NCI-H524 (cell line): Measurements from ENCODE around the gene SDC4.
A peak's percentile ranks its signal among the peaks of the same experiment; 100 is the strongest.
"Not testable (repeated sequence)": the region's sequence is repeated elsewhere in the genome, so short reads cannot be mapped to it uniquely, and the experiment has no call there.

ENCODE experiments used
- DNase-seq, 2 experiments: peaks; one replicate each; lab custom pipeline; 2025; lab: John Stamatoyannopoulos, UW

SDC4 gene

DNA sequence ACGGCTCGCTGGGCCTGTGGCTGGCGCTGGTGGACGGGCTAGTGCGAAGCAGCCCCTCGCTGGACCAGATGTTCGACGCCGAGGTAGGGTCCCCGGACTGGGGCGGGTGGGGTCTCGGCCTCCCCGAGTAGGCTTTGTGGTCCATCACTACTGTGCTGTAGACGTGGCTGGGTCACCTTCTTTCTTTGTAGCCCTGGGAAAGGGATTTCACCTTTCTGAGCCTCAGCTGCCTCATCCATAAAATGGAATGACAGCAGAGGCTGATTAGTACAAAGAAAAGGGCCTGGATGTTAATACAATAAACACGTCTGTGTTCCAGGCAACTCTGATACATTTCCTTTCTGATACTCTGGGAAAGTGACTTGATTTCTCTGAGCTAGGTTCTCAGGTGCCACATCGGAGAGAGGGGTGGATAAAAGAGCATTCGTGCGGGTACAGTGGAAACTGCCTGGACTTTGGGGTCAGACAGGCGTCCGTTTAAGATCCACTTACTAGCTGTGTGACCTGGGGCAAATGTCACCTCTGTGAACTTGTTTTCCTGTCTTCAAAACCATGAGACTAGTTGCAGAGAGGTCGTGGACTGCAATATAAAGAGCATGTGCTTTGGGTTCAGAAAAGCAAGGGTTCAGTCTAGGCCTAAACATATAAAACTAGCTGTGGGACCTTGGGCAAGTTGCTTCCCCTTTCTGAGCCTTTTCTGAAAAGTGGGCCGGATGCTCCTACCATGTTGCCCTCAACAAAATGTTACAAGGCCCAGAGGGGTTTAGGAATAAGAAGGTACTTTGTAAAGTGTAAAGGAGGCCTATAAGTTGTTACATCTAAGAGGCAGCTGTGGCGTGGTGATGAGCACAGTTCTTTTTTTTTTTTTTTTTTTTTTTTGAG, 15.6 kb upstream of the SDC4 start:
- DNase-seq: no peak

GRCh38 chr20:45362804-45363610, 14.8 kb upstream of the SDC4 start, which contains the start of gene SYS1:
TSS of gene SYS1 (plus strand) at chr20:45363156. CDS start at chr20:45363532, 376 bp downstream.
- peak; percentile 98 for DNase-seq

DNA sequence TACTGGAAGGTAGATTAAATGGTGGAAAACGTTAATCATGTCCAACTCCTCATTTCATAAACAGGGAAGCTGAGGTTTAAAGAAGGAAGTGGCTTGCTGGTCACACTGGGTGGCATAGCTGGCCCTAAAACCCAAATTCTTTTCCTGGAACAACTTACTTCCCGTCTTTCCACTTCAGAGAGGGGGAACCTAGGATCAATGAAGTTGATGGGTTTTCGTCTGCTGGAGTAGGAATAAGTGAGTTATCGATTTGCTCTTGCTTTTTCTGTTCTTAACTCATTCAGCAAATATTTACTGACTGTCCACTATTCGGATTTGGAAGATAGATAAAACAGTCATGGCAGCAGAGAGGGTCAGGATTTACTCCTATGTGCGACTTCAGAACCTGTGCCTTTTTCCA, 13.6 kb upstream of the SDC4 start:
- DNase-seq: no peak

DNA sequence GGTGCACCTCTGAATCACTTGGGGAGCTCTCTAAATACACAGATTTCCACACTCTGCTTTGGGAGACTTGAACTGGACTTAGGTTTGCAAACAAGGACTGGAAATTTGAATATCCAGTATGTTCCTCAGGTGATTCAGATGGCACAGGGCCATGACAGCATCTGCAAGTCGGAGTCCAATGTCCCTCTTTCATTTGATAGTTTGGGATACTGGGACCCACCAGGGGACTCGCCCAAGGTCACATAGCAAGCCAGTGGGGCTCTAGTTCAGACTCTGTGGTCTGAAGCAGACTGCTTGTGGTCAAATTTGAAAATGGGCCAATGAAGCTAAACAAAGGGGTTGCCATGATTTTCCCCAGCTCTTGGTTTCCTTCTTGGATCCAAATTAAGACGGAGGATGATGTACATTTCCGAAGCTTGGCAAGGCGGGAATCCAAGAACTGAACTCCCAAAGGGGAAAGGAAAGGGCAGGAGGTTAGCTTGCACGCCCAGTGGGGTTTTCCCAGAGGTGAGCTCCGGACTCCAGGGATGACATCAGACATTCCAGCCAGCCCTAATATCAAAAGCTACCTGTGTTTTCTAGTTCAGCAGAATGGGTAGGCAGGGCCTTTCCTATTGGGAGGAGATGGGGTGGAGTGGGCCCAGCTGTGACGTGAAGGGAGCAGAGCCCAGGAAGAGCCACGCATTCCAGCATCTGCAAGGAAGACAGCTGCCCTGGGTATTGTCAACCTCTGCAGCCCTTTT, 11.4 kb upstream of the SDC4 start:
- DNase-seq: no peak

DNA sequence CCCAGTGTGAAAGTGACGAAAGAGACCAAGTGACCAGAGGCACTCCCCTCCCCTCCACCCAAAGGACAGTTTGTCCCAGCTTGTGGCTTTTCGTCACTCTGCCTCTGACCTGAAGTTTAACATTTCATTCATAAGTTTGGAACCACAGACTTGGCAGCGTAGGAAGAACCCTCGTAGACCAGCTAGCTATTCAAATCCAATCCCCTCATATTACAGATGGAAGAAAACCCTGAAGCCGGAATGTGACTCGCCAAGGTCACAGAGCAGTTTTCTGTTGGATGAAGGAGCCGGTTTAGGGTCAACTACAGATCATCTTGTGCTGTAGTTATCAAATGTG, 10.8 kb upstream of the SDC4 start:
- no peak for DNase-seq

GRCh38 chr20:45358282-45359068, 10.3 kb upstream of the SDC4 start:
- no peak for DNase-seq

DNA sequence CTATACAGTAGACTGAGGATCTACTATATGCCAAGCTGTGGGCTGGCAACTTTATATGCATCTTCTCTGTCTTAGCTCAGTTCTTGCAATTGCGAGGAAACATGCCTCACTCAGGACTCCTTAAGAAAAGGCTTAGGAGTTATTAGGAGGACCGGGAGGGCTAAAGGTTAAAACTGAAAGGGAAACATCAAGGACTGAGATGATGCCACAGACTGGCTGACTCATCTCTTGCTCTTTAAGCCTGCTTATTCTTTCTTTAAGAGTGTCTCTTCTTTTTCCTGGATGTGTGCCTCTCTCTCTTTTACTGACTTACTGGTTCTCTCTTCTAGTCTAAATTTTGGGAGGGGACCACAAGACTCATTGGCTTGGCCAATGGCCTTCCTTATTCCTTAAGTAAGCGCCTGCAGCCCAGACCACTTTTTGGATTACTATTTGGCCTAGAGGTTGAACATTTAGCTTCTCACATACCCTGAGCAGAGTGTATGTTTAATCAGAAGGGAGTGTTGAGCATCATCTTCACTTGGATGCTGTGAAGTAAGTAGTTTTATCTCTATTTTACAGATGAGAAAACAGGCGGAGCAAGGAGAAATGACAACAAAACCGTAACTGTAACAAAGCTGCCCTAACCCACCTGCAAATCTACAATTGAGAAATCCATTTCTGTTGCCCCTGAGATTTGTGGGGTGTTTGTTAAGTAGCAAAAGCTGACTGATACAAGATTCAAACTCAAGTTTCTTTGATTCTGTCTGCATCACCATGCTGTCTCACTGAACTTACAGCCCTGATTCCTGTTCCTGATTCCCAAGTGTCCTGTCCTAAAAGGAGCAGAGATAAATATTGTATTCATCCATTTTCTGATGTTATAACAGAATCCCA, 7.2 kb upstream of the SDC4 start:
- DNase-seq: no peak

DNA sequence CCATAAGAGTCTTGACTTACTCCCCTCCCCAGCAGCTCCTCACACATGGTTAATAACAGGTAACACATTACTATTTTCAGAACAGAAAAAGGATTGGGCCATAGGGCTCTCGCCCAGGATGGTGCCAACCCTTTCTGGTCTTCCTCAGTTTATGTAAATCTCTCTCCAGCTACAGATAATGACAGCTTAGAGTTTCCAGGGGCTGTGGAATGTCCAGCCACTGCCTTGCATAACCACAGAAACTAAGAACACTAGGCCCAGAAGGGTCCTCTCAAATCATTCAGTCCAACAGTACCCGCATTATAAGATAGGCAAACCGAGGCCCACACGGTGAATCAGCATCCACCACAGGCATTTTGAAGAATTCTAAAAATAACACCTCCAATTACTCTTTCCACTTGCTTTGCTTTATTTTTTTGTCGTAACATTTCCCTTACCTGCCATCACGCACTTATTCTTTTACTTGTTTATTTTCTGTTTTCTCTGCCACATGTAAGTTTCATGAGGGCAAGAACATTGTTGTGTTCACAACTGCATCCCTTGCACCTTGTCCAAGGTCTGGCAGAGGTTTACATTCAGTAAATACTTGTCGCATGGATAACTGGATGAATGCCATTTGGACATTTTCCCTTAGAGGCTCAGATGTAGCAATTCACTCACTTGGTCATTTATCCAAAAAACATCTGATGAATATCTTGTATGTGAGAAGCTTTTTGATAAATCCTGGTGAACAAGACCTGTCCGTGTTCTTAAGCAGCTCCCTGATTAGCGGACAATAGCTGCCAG, 6.4 kb upstream of the SDC4 start:
- no peak for DNase-seq

DNA sequence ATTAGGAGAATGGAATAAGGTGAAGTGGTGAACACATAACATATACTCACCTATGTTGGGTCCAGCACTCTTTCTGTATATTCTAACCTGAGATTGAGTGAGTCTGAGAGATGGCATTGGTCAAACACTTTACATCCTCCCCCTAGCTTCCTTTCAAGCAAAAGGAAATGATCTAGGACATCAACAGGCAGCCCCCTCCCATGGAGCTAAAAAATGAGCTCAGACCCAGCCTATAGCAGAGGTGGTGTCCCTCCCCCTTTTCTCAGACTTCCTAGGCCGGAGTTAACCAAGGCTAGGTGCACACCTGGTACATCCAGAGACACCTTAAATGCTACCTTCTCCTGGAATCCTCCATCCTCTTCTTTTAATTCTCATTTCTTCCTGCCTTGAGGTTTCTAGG, 5.5 kb upstream of the SDC4 start:
- no peak for DNase-seq

GRCh38 chr20:45352729-45353128, 4.5 kb upstream of the SDC4 start:
- DNase-seq: no peak

GRCh38 chr20:45350795-45351194, 2.6 kb upstream of the SDC4 start:
- DNase-seq: not testable (repeated sequence)

DNA sequence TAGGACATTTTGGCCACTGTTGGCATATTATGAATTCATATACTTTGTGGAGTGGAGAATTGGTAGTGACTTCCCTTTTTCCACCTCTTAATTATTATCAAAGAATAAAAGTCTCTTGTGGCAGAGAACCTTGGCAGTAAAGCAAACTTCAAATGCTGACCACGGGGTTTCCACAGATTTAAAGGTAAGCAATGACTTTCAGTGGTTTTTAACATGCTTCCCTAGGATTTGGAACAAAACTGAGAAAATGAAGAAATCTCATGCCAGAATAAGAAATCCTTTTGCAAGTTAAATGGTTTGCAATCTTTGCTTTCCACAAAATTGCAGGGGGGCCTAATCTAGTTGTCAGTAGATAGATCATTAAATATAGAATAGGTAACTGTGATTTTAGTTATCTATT, 2.0 kb upstream of the SDC4 start:
- DNase-seq: no peak

GRCh38 chr20:45347297-45347935, 808 bp downstream of the SDC4 start:
- no peak for DNase-seq

DNA sequence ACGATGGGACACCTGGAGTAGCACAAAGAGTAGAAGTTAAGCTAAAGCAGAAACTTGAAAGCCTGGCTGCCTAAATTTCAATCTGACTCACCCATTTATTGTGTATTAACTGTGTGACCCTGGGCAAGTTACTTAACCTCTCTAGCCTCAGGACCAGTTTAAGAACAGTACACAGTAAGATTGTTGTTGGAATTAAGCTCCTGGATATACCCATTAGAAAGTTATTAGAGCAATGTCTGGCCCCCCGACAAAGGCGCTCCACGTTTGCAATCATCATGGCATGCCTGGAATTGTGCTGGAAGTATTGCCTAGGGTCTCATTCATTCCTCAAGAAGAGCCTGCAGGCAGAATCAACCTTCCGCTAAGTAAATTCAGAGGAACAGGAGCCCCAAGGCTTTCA, 1.4 kb downstream of the SDC4 start:
- no peak for DNase-seq

DNA sequence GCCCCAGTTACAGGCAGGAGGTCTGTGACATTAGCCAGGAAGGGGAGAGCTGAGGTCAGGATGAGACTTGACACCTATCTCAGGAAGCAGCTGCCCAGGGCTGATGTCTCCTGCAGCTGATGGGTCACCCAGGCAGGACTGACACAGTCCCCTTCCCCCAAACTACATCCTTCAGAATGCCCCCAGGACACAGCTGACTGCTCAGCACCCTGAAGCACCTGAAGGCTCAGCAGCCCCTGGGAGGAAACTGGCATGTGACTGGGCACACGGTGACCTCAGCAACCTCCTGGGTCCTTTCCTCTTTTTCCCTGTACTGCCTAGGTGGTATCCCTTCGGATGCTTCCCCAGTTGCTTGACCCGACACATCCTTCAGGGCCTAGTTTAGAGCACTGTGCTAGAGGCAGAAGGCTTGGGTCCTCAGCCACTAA, 1.9 kb downstream of the SDC4 start:
- DNase-seq: no peak

- peak; percentile 9 to 48 for DNase-seq
Observed at GRCh38 chr20:45345104-45345936, 2.9 kb downstream of the SDC4 start.

- DNase-seq: no peak
Observed at GRCh38 chr20:45344168-45344860, 3.9 kb downstream of the SDC4 start.
